B cell (primary cell): ENCODE measurements around the gene ANKRD52.

Experiments
- EZH2 ChIP-seq: IDR thresholded peaks from 2 replicates; pipeline ENCODE4 v1.6.1; 2012; ENCODE audit warnings: borderline replicate concordance, low read depth, mild to moderate bottlenecking, moderate library complexity, low read length; ENCODE audit not compliant: insufficient read depth, poor library complexity, severe bottlenecking
- TF ChIP-seq, protein P1 (sequence below): fragments of 200-600 bp; IDR thresholded peaks from one replicate; pipeline ENCODE4 v1.8.0; 2022; ENCODE audit warnings: antibody characterized with exemption, mild to moderate bottlenecking

DNA sequence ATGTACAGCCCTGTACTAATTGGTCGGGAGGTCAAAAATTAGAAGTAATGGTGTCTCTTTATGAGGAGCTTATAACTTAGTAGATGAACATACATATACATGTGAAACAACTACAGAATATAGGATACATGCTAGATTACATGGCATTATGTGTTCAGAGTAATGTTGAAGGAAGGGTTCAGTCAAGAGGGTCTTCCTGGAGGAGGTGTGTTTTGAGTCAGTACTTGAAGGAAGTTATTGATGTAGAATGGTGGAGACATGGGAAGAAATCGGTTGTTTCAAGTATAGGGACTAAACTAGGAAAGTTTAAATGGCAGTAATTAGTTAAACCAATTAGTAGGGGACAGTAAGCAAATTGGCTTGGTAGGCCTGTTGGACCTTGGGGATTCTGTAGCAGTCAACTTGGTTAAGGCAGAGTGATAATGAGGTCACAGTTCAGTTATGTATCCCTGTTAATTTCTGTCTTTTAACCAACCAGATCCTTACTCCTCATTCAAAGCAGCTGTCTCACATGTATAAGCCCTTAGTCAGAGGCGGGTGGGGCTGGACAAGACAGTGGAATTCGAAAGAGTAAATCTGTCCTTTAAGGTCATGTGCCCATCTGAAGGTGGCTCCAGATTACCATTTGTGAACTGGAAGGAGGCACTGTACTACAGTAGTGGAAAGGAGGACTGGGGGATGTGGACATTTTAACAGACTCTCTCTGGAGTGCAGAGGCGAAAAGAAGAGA is 3.5 kb upstream of the ANKRD52 start:
- no peak for TF ChIP-seq EZH2
- TF ChIP-seq, protein P1, sequence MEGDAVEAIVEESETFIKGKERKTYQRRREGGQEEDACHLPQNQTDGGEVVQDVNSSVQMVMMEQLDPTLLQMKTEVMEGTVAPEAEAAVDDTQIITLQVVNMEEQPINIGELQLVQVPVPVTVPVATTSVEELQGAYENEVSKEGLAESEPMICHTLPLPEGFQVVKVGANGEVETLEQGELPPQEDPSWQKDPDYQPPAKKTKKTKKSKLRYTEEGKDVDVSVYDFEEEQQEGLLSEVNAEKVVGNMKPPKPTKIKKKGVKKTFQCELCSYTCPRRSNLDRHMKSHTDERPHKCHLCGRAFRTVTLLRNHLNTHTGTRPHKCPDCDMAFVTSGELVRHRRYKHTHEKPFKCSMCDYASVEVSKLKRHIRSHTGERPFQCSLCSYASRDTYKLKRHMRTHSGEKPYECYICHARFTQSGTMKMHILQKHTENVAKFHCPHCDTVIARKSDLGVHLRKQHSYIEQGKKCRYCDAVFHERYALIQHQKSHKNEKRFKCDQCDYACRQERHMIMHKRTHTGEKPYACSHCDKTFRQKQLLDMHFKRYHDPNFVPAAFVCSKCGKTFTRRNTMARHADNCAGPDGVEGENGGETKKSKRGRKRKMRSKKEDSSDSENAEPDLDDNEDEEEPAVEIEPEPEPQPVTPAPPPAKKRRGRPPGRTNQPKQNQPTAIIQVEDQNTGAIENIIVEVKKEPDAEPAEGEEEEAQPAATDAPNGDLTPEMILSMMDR: no peak
